Erythroblast (primary cell): ENCODE data around the gene PACC1.

Experiments used
- GATA1 ChIP-seq: IDR thresholded peaks from 2 replicates; pipeline ENCODE4 v1.6.1; 2011; ENCODE audit warnings: low read depth, mild to moderate bottlenecking, control low read depth, low read length, moderate library complexity
- POLR2A ChIP-seq: IDR thresholded peaks from 2 replicates; pipeline ENCODE4 v1.6.1; 2011; ENCODE audit warnings: mild to moderate bottlenecking, low read length

- TF ChIP-seq POLR2A (no peak), GATA1 (no peak)
Measured at GRCh38 chr1:212451416-212452322, 37.0 kb upstream of the PACC1 start.
